Mucosa of descending colon (tissue), 3 donors: ENCODE measurements around the gene IGFBP7. TPM values are rescaled to one million over a fixed set of nuclear protein-coding genes. Genes with fewer than 3 reads are reported as not detected.

Experiments used
- ATAC-seq: fragments of 200-7000 bp; cut with Tn5 transposase; one replicate; pipeline ENCODE4 v1.9.1; 2020; ENCODE audit warnings: mild to moderate bottlenecking, moderate library complexity
- DNase-seq, 3 donors: peaks; one replicate each; pipeline ENCODE4 v3.0.0-alpha.2; 2020
- H3K36me3 ChIP-seq: fragments of 200-600 bp; one replicate; pipeline ENCODE4 v1.8.0; 2021; ENCODE audit warnings: low read depth, mild to moderate bottlenecking
- H3K4me1 ChIP-seq: fragments of 200-600 bp; one replicate; pipeline ENCODE4 v1.8.0; 2021; ENCODE audit warnings: low read depth, mild to moderate bottlenecking
- H3K4me3 ChIP-seq: fragments of 200-600 bp; one replicate; pipeline ENCODE4 v1.8.0; 2021; ENCODE audit warnings: mild to moderate bottlenecking
- H3K9me3 ChIP-seq: fragments of 200-600 bp; one replicate; pipeline ENCODE4 v1.8.0; 2021; ENCODE audit warnings: mild to moderate bottlenecking
- CTCF ChIP-seq: fragments of 200-600 bp; IDR thresholded peaks from one replicate; pipeline ENCODE4 v1.8.0; 2022; ENCODE audit warnings: antibody characterized with exemption, mild to moderate bottlenecking
- intact Hi-C, 2 donors: fragments of 100-400 bp; cut with DNase I in 1 of 2; cut with micrococcal nuclease in 1 of 2; formaldehyde crosslinking; loops; one replicate each; pipeline versions ENCODE4 v1.11.0 to v1.11.1; 2022; cut with DNase I, micrococcal nuclease
- total RNA-seq, 3 donors: library from RNA; stranded (reverse); fragmentation: NEBNext Ultra II Directional in 2 of 3; extraction: Animal tissue kit (Norgen Biotek cat#: 25700) in 2 of 3; gene quantifications; one replicate each; pipeline versions ENCODE4 v1.2.1 to v1.2.4, GENCODE V29; 2021 to 2023
- donor health status: DM: no; HTN: no; CAD: no; lungs with moderate emphysema.
- donor health status: DM: no; HTN: no; CAD: no.
- donor health status: DM: no; HTN: yes; CAD: no.

The IGFBP7 gene
- total RNA-seq, 3 donors from 2014 or later: 32.7 to 225 (median 116) TPM

GRCh38 chr4:56990109-56990905, 119.9 kb downstream of the IGFBP7 start:
- no peak for TF ChIP-seq CTCF
- H3K4me3 ChIP-seq: no peak overlapping the region
- no peaks in the 10 kb centered on the region for H3K4me1 ChIP-seq
- H3K36me3 ChIP-seq: no peaks in the 10 kb centered on the region
- DNase-seq (no peak), ATAC-seq (no peak)
- H3K9me3 ChIP-seq: no peaks in the 10 kb centered on the region
- intact Hi-C loops: no loop called here

GRCh38 chr4:56986952-56987351, 123.2 kb downstream of the IGFBP7 start:
- intact Hi-C loops: no loop called here
- no peak for DNase-seq
- Histone ChIP-seq H3K9me3 (no peaks in the 10 kb centered on the region), H3K4me1 (no peaks in the 10 kb centered on the region), H3K36me3 (no peaks in the 10 kb centered on the region), H3K4me3 (no peak overlapping the region)
- TF ChIP-seq CTCF: no peak
- ATAC-seq: no peak

DNA sequence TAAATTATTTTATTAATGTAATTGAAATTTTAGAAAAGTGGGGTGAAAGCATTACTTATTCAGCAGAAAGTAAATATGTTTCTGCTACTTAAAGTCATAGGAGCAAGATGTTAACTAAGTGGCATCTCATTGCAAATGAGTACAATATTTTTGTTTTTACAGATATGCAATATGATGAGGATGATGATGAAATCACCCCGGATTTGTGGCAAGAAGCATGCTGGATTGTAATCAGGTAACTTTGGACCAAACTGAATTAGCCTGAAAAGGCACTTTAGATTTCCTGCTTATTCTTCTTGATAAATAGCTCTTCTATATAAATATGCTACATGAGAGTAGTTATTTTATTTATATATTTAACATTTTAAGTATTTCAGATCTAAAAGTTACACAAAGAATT, 124.0 kb downstream of the IGFBP7 start:
- no peak for ATAC-seq
- peaks cover 6% of the 10 kb centered on the region for H3K4me1 ChIP-seq
- H3K9me3 ChIP-seq: no peaks in the 10 kb centered on the region
- no peak for DNase-seq
- intact Hi-C loops: no loop called here
- no peaks in the 10 kb centered on the region for H3K36me3 ChIP-seq
- no peak overlapping the region for H3K4me3 ChIP-seq
- TF ChIP-seq CTCF: no peak

DNA sequence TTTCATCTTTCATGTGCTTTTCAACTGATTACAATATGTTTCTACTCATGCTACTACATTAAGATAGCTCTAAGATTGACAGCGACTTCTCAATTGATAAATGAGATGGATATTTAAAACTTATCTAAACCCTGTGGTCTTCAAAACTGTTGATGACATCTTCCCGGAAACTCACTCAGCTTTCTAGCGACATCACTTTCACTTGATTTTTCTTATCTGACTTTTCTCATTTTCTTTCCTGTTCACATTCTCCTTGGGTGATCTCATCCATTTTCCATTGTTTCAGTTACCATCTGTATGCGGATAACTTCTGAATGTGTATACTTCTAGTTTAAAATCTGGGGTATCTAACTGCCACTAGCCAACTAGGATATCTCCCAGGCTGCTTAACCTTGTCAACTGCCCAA, 128.4 kb downstream of the IGFBP7 start:
- Histone ChIP-seq H3K9me3 (no peaks in the 10 kb centered on the region), H3K4me3 (no peak overlapping the region), H3K4me1 (peaks cover 22% of the 10 kb centered on the region), H3K36me3 (no peaks in the 10 kb centered on the region)
- no peak for DNase-seq
- TF ChIP-seq CTCF: no peak
- ATAC-seq: no peak
- intact Hi-C loops: no loop called here

Other genes starting within 250 kb of the IGFBP7 start
- 10 to 100 TPM; 26.8 to 37.6 (median 28.4) TPM for gene REST, start 202.5 kb downstream of the IGFBP7 start, total RNA-seq
- 10 to 100 TPM; 21.4 to 21.8 (median 21.4) TPM for gene NOA1, start 132.8 kb downstream of the IGFBP7 start, total RNA-seq
- gene POLR2B, start 131.5 kb downstream of the IGFBP7 start, total RNA-seq: 10 to 100 TPM; 56.7 to 78.8 (median 71.9) TPM